Karpas-422 (cell line): Measurements from ENCODE around the gene ARMC9. TPM values are rescaled to one million over a fixed set of nuclear protein-coding genes. Genes with fewer than 3 reads are reported as not detected.
A peak's percentile ranks its signal among the peaks of the same experiment; 100 is the strongest.

Experiments used
- DNase-seq: peaks from one replicate; pipeline ENCODE4 v3.0.0-alpha.2; 2015
- H2AFZ ChIP-seq: fragments of 200-600 bp; sonication (generic); 2 replicates; pipeline ENCODE4 v1.6.1; 2014; ENCODE audit warnings: antibody characterized with exemption, low read length, mixed read lengths
- H3K27ac ChIP-seq: fragments of 200-600 bp; sonication (generic); 2 replicates; pipeline ENCODE4 v1.5.1; 2014; ENCODE audit warnings: mild to moderate bottlenecking, low read length, moderate library complexity
- H3K27me3 ChIP-seq: fragments of 200-600 bp; sonication (generic); 2 replicates; pipeline ENCODE4 v1.6.1; 2014; ENCODE audit warnings: low read length, mixed read lengths
- H3K36me3 ChIP-seq: fragments of 200-600 bp; sonication (generic); 2 replicates; pipeline ENCODE4 v1.6.1; 2014; ENCODE audit warnings: low read length, mixed read lengths; ENCODE audit not compliant: insufficient read depth
- H3K4me1 ChIP-seq: fragments of 200-600 bp; sonication (generic); 2 replicates; pipeline ENCODE4 v1.6.1; 2014; ENCODE audit warnings: mild to moderate bottlenecking, low read length, mixed read lengths
- H3K4me2 ChIP-seq: fragments of 200-600 bp; sonication (generic); 2 replicates; pipeline ENCODE4 v1.6.1; 2014; ENCODE audit warnings: low read length, low read depth, mild to moderate bottlenecking; ENCODE audit not compliant: poor library complexity, severe bottlenecking
- H3K4me3 ChIP-seq: fragments of 200-600 bp; sonication (generic); 2 replicates; pipeline ENCODE4 v1.5.1; 2014; ENCODE audit warnings: mild to moderate bottlenecking, antibody characterized with exemption, low read length, mixed read lengths
- H3K79me2 ChIP-seq: fragments of 200-600 bp; sonication (generic); 2 replicates; pipeline ENCODE4 v1.6.1; 2014; ENCODE audit warnings: mild to moderate bottlenecking, low read length, mixed read lengths
- H3K9ac ChIP-seq: fragments of 200-600 bp; sonication (generic); 2 replicates; pipeline ENCODE4 v1.6.0; 2014; ENCODE audit warnings: low read length
- H3K9me2 ChIP-seq: fragments of 200-600 bp; sonication (generic), shearing (Covaris generic); replicated peaks from 2 replicates; pipeline ENCODE4 v1.6.0; 2014; ENCODE audit warnings: mild to moderate bottlenecking, low read length, moderate library complexity; ENCODE audit not compliant: insufficient read depth
- H3K9me3 ChIP-seq: fragments of 300-700, 200-600 bp; sonication (generic); 2 replicates; pipeline ENCODE4 v1.6.1; 2014; ENCODE audit warnings: low read length, mixed read lengths
- H4K20me1 ChIP-seq: fragments of 200-600 bp; sonication (generic); 2 replicates; pipeline ENCODE4 v1.6.1; 2014; ENCODE audit warnings: mild to moderate bottlenecking, antibody characterized with exemption, low read length, low read depth; ENCODE audit not compliant: insufficient read depth
- total RNA-seq: library from RNA; depleted of rRNA; stranded (reverse); fragments of >200 nt; shearing (Covaris generic); gene quantifications from 2 replicates; pipeline ENCODE4 v1.2.3, GENCODE V29; 2014; ENCODE audit warnings: low replicate concordance

ARMC9 gene
- total RNA-seq, 1 experiment from 2014 or later, result 7.7 TPM

DNA sequence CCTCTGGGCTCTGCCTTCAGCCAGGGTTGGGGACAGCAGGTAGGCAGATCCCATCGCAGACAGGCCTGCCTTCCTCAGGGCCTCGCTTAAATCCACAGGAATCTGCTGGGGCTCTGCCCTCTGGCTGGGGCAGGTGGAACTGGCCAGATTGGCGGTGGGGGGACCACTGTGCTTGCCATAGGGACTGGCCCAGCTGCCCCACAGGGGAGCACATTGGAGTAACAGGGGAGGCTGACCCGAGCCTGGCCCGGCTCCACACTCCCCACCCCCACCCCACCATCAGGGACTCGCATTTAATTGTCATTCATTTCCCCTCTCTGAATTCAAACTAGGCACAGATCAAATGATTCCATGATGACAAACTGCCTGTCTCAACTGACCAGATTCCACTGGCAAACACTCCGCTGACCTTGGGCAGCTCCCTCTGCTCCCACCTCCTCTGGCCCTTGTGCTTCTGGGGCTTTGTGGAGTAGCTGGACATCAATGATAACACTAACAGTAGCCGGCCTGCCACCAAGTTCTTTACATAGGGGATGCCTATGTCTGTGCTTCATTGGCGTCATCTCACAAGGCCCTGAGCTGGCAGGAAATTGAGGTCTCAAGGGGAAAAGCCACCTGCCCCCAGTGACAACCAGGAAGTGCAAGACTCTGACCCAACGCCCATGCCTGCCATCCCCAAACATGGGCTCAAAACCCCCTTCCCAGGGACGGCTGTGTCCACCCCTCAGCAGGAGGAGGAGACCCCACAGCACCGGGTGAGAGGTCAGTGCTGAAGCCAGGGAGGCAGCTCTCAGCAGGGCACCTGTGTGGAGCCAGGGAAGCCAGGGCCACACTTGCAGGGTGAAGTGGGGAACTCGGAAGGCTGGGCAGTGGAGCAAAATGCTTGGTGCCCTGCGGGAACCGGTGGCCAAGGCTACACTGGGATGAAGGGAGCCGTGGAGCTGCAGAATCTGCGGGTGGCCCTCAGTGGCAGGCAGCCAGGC, 195.0 kb downstream of the ARMC9 start:
- peak; percentile 94 for DNase-seq
- no peaks in the 10 kb centered on the region for H3K27me3 ChIP-seq
- peaks cover 34% of the 10 kb centered on the region for H3K4me1 ChIP-seq
- no peaks in the 10 kb centered on the region for H3K9me2 ChIP-seq
- no peaks in the 10 kb centered on the region for H3K9me3 ChIP-seq
- H3K4me3 ChIP-seq, result peak overlapping the region; percentile 76
- H3K4me2 ChIP-seq, result peak overlapping the region; percentile 95
- peak overlapping the region; percentile 91 for H3K27ac ChIP-seq
- peak overlapping the region; percentile 86 for H3K9ac ChIP-seq
- no peaks in the 10 kb centered on the region for H4K20me1 ChIP-seq
- no peaks in the 10 kb centered on the region for H3K36me3 ChIP-seq
- no peaks in the 10 kb centered on the region for H3K79me2 ChIP-seq
- H2AFZ ChIP-seq, result peak overlapping the region; percentile 84; the same call in 1 of the 2 replicates

DNA sequence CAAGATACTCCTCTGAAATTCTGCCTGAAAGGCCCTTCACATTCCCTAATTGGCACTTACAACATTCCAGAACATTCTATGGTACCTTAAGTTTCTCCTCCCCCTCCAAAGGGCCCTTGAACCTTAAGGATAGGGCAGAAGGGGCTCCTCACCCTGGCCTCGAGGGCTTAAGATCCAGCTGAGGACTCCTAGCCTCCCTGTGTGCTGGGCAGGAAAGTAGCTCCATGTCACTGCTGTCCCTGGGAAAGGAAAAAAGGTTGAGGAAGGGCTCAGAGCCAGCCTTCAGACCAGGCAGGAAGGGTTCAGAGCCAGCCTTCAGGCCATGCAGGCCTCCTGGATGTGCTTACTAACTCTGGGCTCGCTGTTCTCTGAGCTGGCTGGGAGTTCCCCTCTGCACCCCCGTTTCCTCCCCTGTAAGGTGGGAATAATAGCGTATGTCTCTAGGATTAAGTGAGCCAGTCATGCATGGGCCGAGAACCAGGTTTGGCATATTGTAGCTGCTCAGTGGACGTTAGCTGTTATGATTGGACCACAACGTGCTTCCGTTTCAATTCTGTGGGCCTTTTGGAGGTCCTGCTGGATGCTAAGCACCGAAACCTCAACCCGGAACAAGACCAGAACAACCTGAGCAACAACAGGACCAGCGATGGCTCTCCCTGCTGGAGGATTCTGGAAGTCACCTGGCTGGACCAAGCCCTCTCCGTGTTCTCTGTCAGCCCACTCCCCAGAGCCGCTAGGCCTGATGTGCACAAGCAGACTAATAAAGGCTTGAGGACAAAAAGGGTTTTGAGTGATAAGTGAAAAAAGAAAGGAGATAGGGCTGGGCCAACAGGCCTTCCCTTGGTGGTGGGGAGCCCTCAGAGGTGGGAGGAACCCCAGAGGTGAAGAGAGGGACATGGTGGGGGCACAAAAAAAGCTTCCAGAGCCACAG, 196.0 kb downstream of the ARMC9 start:
- no peaks in the 10 kb centered on the region for H3K36me3 ChIP-seq
- peak overlapping the region; percentile 22; the same call in 1 of the 2 replicates for H2AFZ ChIP-seq
- H3K27me3 ChIP-seq, result no peaks in the 10 kb centered on the region
- no peaks in the 10 kb centered on the region for H4K20me1 ChIP-seq
- peak overlapping the region; percentile 76 for H3K4me3 ChIP-seq
- peak overlapping the region; percentile 86 for H3K9ac ChIP-seq
- peaks cover 34% of the 10 kb centered on the region for H3K4me1 ChIP-seq
- peak; percentile 94 for DNase-seq
- H3K79me2 ChIP-seq, result no peaks in the 10 kb centered on the region
- peak overlapping the region; percentile 91 for H3K27ac ChIP-seq
- peak overlapping the region; percentile 95 for H3K4me2 ChIP-seq
- no peaks in the 10 kb centered on the region for H3K9me3 ChIP-seq
- H3K9me2 ChIP-seq, result no peaks in the 10 kb centered on the region

DNA sequence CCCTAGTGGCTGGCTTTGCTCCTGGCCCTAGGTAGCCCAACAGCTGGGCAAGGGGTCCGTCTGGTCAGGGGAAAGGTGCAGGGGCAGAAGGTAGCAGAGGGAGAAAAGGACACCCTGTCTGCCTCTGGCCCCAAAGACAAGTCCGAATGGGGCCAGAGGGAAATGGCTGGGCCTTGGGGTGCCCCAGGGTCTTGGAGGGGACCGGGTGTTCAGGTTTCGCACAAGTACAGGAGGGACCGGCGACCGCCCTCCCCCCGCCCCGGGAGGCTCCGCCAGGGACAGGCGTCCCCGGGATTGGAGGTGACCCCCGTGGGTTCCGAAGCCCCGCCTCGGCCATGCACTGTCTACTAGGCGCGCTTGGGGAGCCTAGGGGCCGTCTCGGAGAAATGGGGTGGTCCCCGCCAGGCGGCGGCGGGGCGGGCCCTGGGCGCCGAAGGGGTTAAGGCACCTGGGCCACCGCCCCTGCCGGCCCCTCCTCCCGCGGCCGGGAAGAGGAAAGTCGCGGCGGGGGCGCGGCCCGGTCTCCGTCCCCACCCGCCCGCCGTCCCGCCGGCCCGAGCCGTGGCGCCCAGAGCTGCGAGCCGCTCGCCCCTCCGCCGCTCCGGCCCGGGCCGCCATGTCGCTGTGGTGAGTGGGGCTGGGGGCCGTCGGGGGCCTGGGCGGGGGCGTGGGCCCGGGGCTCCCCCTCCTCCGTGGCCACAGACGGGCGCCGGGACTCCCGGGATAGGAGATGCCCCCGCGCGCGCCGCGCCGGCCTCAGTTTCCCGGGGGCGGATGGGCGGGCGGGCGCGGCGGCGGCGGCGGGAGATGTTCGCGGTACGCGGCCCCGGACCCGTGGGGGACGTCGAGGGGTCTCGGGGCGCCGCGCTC, 197.0 kb downstream of the ARMC9 start, which contains the start of gene B3GNT7:
B3GNT7 (plus strand) TSS at position 523 of the 870 bp plus-strand sequence; CDS start at position 617, 94 bp downstream.
- H3K9ac ChIP-seq, result peak within 1 kb of the TSS; percentile 86
- peak within 1 kb of the TSS; percentile 91 for H3K27ac ChIP-seq
- peak within 1 kb of the TSS; percentile 22; the same call in 1 of the 2 replicates for H2AFZ ChIP-seq
- H3K4me2 ChIP-seq, result peak within 1 kb of the TSS; percentile 95
- peaks cover 34% of the 10 kb centered on the region for H3K4me1 ChIP-seq
- H3K36me3 ChIP-seq, result no peaks in the 10 kb centered on the region
- no peaks in the 10 kb centered on the region for H3K9me3 ChIP-seq
- peak; percentile 74 for DNase-seq
- H4K20me1 ChIP-seq, result no peaks in the 10 kb centered on the region
- H3K9me2 ChIP-seq, result no peaks in the 10 kb centered on the region
- H3K4me3 ChIP-seq, result peak within 1 kb of the TSS; percentile 76
- H3K27me3 ChIP-seq, result no peaks in the 10 kb centered on the region
- H3K79me2 ChIP-seq, result no peaks in the 10 kb centered on the region

DNA sequence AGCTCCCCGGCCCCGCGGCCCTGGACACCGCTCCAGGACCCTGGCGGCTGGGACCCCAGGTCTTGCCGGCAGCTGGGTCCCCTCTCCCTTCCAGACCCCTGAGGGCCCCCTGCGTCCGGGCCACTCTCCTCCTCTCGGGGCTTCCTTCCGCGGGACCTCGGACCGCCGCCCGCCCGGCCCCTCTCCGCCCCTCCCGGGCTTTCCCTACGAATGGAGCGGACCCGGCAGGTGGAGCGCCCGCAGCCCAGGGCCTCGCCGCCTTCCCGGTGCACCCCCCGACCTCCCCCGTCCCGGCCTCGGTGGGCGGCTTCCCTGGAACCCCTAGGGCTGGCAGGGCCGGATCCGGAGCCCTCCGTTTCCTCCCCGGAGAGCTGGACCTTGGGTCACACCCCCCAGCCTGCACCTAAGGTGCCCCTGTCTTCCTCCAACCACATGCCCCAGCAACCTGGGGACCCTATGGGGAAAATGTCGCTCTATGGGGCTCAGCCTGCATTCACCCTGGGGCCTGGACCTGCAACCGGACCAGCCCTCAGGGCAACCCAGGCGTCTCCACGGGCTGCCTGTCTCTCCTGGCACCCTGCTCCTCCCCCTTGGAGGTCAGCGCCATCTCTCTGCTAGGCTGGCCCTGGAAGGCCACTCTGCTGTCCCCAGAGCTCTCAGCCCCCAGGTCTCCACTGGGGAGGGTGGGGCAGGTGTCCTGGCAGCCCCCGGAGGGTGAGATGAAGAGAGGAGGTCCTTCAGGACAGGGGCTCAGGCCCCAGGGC, 197.8 kb downstream of the ARMC9 start:
- H3K4me2 ChIP-seq, result peak overlapping the region; percentile 95
- no peaks in the 10 kb centered on the region for H3K36me3 ChIP-seq
- no peaks in the 10 kb centered on the region for H3K9me2 ChIP-seq
- H3K27ac ChIP-seq, result no peak overlapping the region
- H3K4me1 ChIP-seq, result peaks cover 34% of the 10 kb centered on the region
- H3K4me3 ChIP-seq, result peak overlapping the region; percentile 76
- no peaks in the 10 kb centered on the region for H4K20me1 ChIP-seq
- peak; percentile 54 for DNase-seq
- H3K79me2 ChIP-seq, result no peaks in the 10 kb centered on the region
- H3K9ac ChIP-seq, result peak overlapping the region; percentile 86
- no peaks in the 10 kb centered on the region for H3K27me3 ChIP-seq
- H3K9me3 ChIP-seq, result no peaks in the 10 kb centered on the region
- no peak overlapping the region for H2AFZ ChIP-seq

DNA sequence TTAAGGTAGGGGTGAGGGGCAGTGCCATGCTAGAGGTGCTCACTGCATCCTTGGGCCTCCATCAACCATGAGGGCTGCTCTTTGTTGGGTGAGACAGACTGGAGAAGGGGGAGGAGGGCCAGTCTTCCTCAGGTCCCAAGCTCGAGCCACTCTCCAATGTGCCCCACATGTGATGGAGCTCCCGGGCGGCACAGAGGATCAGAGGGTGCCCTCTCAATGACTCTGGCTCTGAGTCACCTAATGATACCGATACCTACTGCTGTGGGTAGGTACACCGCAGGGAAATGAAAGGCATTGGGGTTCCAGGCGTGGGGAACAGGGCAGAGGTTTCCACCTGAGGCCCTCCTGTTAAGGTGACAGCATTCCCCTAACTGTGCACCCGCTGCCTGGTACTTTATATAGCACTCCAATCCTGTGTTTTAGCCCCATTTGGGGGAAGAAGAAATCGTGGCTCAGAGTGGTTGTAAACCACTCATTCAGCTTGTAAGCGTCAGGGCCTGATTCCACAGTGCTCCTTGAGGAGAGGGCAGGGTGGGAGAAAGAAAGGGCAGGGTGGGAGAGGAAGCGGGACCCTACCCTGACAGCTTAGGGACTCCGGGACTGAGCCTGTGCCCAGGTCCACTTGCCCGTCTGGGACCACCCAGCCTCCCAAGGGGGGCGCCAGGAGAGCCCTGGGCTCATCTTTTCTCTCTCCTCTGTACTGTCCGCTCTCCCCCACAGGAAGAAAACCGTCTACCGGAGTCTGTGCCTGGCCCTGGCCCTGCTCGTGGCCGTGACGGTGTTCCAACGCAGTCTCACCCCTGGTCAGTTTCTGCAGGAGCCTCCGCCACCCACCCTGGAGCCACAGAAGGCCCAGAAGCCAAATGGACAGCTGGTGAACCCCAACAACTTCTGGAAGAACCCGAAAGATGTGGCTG, 198.8 kb downstream of the ARMC9 start:
- no peaks in the 10 kb centered on the region for H3K9me2 ChIP-seq
- no peak overlapping the region for H3K27ac ChIP-seq

DNA sequence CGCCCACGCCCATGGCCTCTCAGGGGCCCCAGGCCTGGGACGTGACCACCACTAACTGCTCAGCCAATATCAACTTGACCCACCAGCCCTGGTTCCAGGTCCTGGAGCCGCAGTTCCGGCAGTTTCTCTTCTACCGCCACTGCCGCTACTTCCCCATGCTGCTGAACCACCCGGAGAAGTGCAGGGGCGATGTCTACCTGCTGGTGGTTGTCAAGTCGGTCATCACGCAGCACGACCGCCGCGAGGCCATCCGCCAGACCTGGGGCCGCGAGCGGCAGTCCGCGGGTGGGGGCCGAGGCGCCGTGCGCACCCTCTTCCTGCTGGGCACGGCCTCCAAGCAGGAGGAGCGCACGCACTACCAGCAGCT, 199.5 kb downstream of the ARMC9 start:
- Histone ChIP-seq H3K4me2 (no peak overlapping the region), H3K36me3 (no peaks in the 10 kb centered on the region), H3K27ac (no peak overlapping the region), H3K79me2 (no peaks in the 10 kb centered on the region), H3K9me3 (no peaks in the 10 kb centered on the region), H3K9me2 (no peaks in the 10 kb centered on the region), H3K27me3 (no peaks in the 10 kb centered on the region), H2AFZ (no peak overlapping the region), H3K4me1 (peaks cover 31% of the 10 kb centered on the region), H3K4me3 (no peak overlapping the region), H3K9ac (no peak overlapping the region), H4K20me1 (no peaks in the 10 kb centered on the region)
- DNase-seq, result no peak

More for the DNA sequence above, 198.8 kb downstream of the ARMC9 start:
- Histone ChIP-seq H2AFZ (no peak overlapping the region), H3K9ac (no peak overlapping the region), H4K20me1 (no peaks in the 10 kb centered on the region), H3K36me3 (no peaks in the 10 kb centered on the region), H3K4me3 (no peak overlapping the region), H3K4me2 (no peak overlapping the region), H3K79me2 (no peaks in the 10 kb centered on the region), H3K27me3 (no peaks in the 10 kb centered on the region), H3K4me1 (peaks cover 34% of the 10 kb centered on the region), H3K9me3 (no peaks in the 10 kb centered on the region)
- DNase-seq, result no peak
